ENCODE results near the gene SPATA18.

GRCh38 chr4:52010986-52011385, 40.1 kb upstream of the SPATA18 start:
- TF ChIP-seq, protein P1, sequence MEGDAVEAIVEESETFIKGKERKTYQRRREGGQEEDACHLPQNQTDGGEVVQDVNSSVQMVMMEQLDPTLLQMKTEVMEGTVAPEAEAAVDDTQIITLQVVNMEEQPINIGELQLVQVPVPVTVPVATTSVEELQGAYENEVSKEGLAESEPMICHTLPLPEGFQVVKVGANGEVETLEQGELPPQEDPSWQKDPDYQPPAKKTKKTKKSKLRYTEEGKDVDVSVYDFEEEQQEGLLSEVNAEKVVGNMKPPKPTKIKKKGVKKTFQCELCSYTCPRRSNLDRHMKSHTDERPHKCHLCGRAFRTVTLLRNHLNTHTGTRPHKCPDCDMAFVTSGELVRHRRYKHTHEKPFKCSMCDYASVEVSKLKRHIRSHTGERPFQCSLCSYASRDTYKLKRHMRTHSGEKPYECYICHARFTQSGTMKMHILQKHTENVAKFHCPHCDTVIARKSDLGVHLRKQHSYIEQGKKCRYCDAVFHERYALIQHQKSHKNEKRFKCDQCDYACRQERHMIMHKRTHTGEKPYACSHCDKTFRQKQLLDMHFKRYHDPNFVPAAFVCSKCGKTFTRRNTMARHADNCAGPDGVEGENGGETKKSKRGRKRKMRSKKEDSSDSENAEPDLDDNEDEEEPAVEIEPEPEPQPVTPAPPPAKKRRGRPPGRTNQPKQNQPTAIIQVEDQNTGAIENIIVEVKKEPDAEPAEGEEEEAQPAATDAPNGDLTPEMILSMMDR (IDR thresholded peaks at IDR 0.05), result no peak
- no peak for TF ChIP-seq POLR2A (IDR thresholded peaks at IDR 0.05)
